K562 (cell line): ENCODE results near the gene NHS. TPM values are rescaled to one million over a fixed set of nuclear protein-coding genes. Genes with fewer than 3 reads are reported as not detected.
A peak's percentile ranks its signal among the peaks of the same experiment; 100 is the strongest.

Experiments used
- ATAC-seq: fragments of 200-7000 bp; cut with Tn5 transposase; 3 replicates; pipeline ENCODE4 v1.9.1; 2020; ENCODE audit warnings: moderate library complexity
- BruUV-seq: library from RNA; stranded (reverse); fragments of 400-500 nt; replicated peaks from 2 replicates; lab custom pipeline; 2021; lab: Mats Ljungman, UMichigan
- CTCF ChIA-PET: fragments of 300-600 bp; formaldehyde crosslinking; extraction: SDS; loops from one replicate; lab custom pipeline; 2021; ENCODE audit warnings: low intra/inter-chr PET ratio; lab: Yijun Ruan, JAX
- POLR2A ChIA-PET: fragments of 300-600, 350-650 bp; sonication (Branson Sonifier 250); formaldehyde crosslinking; extraction: SDS; loops from one replicate; lab custom pipeline; 2021; ENCODE audit warnings: antibody characterized with exemption, inconsistent platforms; lab: Yijun Ruan, JAX
- DNase-seq, 4 experiments: peaks; one replicate each; pipeline versions ENCODE4 v3.0.0 to v3.0.0-alpha.2; 2011 to 2018; ENCODE audit warnings: low spot score in 3 of 4, mixed read lengths in 3 of 4; ENCODE audit errors: extremely low read depth in 1 of 4
- FAIRE-seq: peaks from 2 replicates; lab custom pipeline; 2011; peaks lifted over from hg19 to GRCh38; lab: Jason Lieb, UNC
- H2AFZ ChIP-seq: 2 replicates; pipeline ENCODE4 v1.6.0; 2011; ENCODE audit warnings: low read depth, low read length, control low read depth, inconsistent platforms
- H3K27ac ChIP-seq: fragments of 200-600 bp; 3 replicates; pipeline ENCODE4 v1.8.0; 2011; ENCODE audit warnings: low read depth, mild to moderate bottlenecking, control low read depth, inconsistent platforms, low read length, moderate library complexity, mixed read lengths; ENCODE audit errors: extremely low read depth
- H3K27me3 ChIP-seq, 2 experiments: fragments of 300-600 bp in 1 of 2; 2 replicates in 1 of 2; 3 replicates in 1 of 2; pipeline versions ENCODE4 v1.6.0 to v1.8.0; 2011; ENCODE audit warnings: inconsistent platforms in 2 of 2, low read length in 2 of 2, mild to moderate bottlenecking in 1 of 2, mixed read lengths in 1 of 2, moderate library complexity in 1 of 2; ENCODE audit not compliant: control insufficient read depth in 2 of 2, insufficient read depth in 2 of 2
- H3K36me3 ChIP-seq: fragments of 300-600 bp; 3 replicates; pipeline ENCODE4 v1.8.0; 2011; ENCODE audit warnings: mild to moderate bottlenecking, low read length, inconsistent platforms; ENCODE audit not compliant: control insufficient read depth, insufficient read depth
- H3K4me1 ChIP-seq, 2 experiments: fragments of 200-600 bp in 1 of 2; replicated peaks in 1 of 2; 2 replicates in 1 of 2; 3 replicates in 1 of 2; pipeline versions ENCODE4 v1.5.1 to v1.8.0; 2011; ENCODE audit warnings: inconsistent platforms in 2 of 2, low read length in 2 of 2, mild to moderate bottlenecking in 1 of 2, mixed read lengths in 1 of 2, moderate library complexity in 1 of 2; ENCODE audit not compliant: control insufficient read depth in 2 of 2, insufficient read depth in 2 of 2
- H3K4me2 ChIP-seq: 2 replicates; pipeline ENCODE4 v1.6.1; 2011; ENCODE audit warnings: low read length, control low read depth, inconsistent platforms, mixed read lengths; ENCODE audit not compliant: insufficient read depth
- H3K4me3 ChIP-seq: fragments of 200-600 bp; sonication (generic), shearing (Covaris generic); 2 replicates; pipeline ENCODE4 v1.5.1; 2016; ENCODE audit warnings: control low read depth, inconsistent platforms
- H3K79me2 ChIP-seq: fragments of 200-600 bp; 3 replicates; pipeline ENCODE4 v1.8.0; 2011; ENCODE audit warnings: low read length, inconsistent platforms; ENCODE audit not compliant: control insufficient read depth, insufficient read depth
- H3K9ac ChIP-seq, 2 experiments: 2 replicates each; pipeline versions ENCODE4 v1.6.0 to v1.6.1; 2011; ENCODE audit warnings: low read depth in 2 of 2, low read length in 2 of 2, control low read depth in 1 of 2, inconsistent platforms in 1 of 2, mild to moderate bottlenecking in 1 of 2, mixed read lengths in 1 of 2; ENCODE audit not compliant: insufficient read depth in 1 of 2
- H3K9me1 ChIP-seq: one replicate; pipeline ENCODE4 v1.6.0; 2011; ENCODE audit warnings: inconsistent platforms, mild to moderate bottlenecking, low read length, moderate library complexity; ENCODE audit not compliant: control insufficient read depth, insufficient read depth
- H3K9me3 ChIP-seq: replicated peaks from 2 replicates; pipeline ENCODE4 v1.5.1; 2011; ENCODE audit warnings: low read depth, low read length, inconsistent platforms; ENCODE audit not compliant: control insufficient read depth, insufficient read depth
- H4K20me1 ChIP-seq: replicated peaks from 2 replicates; pipeline ENCODE4 v1.6.1; 2011; ENCODE audit warnings: low read length, inconsistent platforms, mixed read lengths; ENCODE audit not compliant: control insufficient read depth, insufficient read depth
- CBFA2T3 ChIP-seq: fragments of 450-650 bp; IDR thresholded peaks from 2 replicates; pipeline ENCODE4 v1.6.1; 2017
- NCOA6 ChIP-seq: fragments of 450-650 bp; IDR thresholded peaks from 2 replicates; pipeline ENCODE4 v1.6.1; 2017; ENCODE audit warnings: mild to moderate bottlenecking
- RUNX1 ChIP-seq: sonication (generic); IDR thresholded peaks from 2 replicates; pipeline ENCODE4 v1.6.1; 2016; ENCODE audit warnings: antibody characterized with exemption, low read depth
- SMARCB1 ChIP-seq: IDR thresholded peaks from 2 replicates; pipeline ENCODE4 v1.6.1; 2011; ENCODE audit warnings: improper control_type of control experiment, low read depth; ENCODE audit not compliant: insufficient read length
- in situ Hi-C: fragments of 300-500 bp; cut with MboI; formaldehyde crosslinking; loops from 4 replicates; pipeline ENCODE4 v1.15.0; 2018; ENCODE audit warnings: inconsistent platforms, mixed read lengths
- intact Hi-C: fragments of 100-400 bp; cut with micrococcal nuclease; formaldehyde crosslinking; loops from 2 replicates; pipeline ENCODE4 v1.14.2; 2022
- polyA plus RNA-seq, 8 experiments: library from polyadenylated mRNA; depleted of rRNA in 4 of 8; stranded (reverse) in 5 of 8; unstranded in 3 of 8; fragments of >200 nt; fragmentation: Nextera tagmentation in 2 of 8; fragmentation: Illumina TruSeq in 1 of 8; extraction: Ambion mirVana in 2 of 8; extraction: Trizol in 1 of 8; gene quantifications; 2 replicates each; pipeline versions ENCODE4 v1.2.1 to v1.2.3, GENCODE V29; 2011 to 2014; ENCODE audit warnings: inconsistent platforms in 1 of 8, missing spikeins in 1 of 8
- total RNA-seq, 7 experiments: library from RNA; depleted of rRNA in 6 of 7; stranded (reverse); fragments of >200 nt in 6 of 7; fragmentation: Illumina TruSeq in 2 of 7; extraction: Trizol in 2 of 7; gene quantifications; 2 replicates each; pipeline versions ENCODE4 v1.2.1 to v1.2.3, GENCODE V29; 2011 to 2021; ENCODE audit warnings: low replicate concordance in 1 of 7
- TF ChIP-seq, protein P1 (sequence below): sonication (generic); formaldehyde crosslinking; IDR thresholded peaks from 2 replicates; pipeline ENCODE4 v1.8.1; 2023; ENCODE audit warnings: mild to moderate bottlenecking, missing genetic modification reagents, moderate library complexity
- TF ChIP-seq, protein P2 (sequence below): IDR thresholded peaks from 2 replicates; pipeline ENCODE4 v1.6.1; 2016; ENCODE audit warnings: missing genetic modification characterization, missing compliant biosample characterization

The NHS gene
- total and polyA plus RNA-seq, 9 of the 15 experiments (the other 6 are each of a cell fraction or from before 2014, with no cell fraction given): 0.02 TPM; not detected in 8

DNA sequence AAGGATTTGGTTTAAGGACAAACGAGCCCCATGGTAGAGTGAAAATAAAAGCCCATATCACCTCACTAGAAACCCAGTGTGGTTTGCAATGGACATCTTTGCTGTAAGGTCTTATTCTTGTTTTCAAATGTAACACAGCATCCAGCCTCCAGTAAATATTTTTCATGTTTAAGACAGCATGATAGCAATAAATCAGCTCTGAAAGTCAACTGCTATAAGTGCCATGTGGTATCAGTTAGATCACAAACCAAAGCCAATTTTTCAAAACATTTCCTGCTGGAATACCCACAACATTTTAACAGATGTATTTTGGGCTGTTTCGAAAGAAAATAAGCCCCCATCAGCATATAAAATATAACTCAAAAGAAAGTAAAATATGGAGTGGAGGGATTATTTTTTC is 338.3 kb downstream of the NHS start (continued):
- TF ChIP-seq SMARCB1: no peak
- no peak for TF ChIP-seq CBFA2T3
- TF ChIP-seq, protein P1, sequence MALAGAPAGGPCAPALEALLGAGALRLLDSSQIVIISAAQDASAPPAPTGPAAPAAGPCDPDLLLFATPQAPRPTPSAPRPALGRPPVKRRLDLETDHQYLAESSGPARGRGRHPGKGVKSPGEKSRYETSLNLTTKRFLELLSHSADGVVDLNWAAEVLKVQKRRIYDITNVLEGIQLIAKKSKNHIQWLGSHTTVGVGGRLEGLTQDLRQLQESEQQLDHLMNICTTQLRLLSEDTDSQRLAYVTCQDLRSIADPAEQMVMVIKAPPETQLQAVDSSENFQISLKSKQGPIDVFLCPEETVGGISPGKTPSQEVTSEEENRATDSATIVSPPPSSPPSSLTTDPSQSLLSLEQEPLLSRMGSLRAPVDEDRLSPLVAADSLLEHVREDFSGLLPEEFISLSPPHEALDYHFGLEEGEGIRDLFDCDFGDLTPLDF (CRISPR knock-in tag): no peak
- TF ChIP-seq NCOA6: no peak

DNA sequence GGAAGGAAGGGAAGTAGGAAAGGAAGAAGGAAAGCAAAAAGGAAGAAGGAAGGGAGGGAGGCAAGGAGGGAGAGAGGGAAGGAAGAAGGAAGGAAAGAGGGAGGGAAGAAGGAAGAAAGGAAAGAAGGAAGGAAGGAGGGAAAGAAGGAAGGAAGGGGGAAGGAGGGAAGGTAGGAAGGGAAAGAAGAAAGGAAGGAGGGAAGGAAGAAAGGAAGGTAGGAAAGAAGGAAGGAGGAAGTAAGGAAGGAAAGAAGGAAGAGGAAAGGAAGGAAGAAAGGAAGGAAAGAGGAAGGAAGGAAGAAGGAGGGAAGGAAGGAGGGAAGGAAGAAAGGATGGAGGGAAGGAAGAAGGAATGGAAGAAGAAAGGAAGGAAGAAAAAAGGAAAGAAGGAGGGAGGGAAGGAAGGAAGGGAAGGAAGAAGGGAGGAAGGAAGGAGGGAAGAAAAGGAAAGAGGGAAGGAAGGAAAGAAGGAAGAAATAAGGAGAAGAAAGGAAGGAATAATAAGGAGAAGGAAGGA is 343.7 kb downstream of the NHS start:
- no peaks in the 10 kb centered on the region for H4K20me1 ChIP-seq
- H3K9me3 ChIP-seq: no peaks in the 10 kb centered on the region
- no peaks in the 10 kb centered on the region for H3K9me1 ChIP-seq
- no peak for DNase-seq
- H3K36me3 ChIP-seq: no peaks in the 10 kb centered on the region
- no peaks in the 10 kb centered on the region for H3K4me1 ChIP-seq
- ChIA-PET POLR2A (no interaction called here), CTCF (no interaction called here)
- H2AFZ ChIP-seq: no peak overlapping the region
- H3K9ac ChIP-seq: no peak overlapping the region
- in situ Hi-C loops (loop anchor here (10.0 kb wide), 1 partner anchor 1144 kb away; no protein-coding TSS in a partner anchor), intact Hi-C loops (no loop called here)
- no peak for TF ChIP-seq RUNX1
- TF ChIP-seq, protein P2, sequence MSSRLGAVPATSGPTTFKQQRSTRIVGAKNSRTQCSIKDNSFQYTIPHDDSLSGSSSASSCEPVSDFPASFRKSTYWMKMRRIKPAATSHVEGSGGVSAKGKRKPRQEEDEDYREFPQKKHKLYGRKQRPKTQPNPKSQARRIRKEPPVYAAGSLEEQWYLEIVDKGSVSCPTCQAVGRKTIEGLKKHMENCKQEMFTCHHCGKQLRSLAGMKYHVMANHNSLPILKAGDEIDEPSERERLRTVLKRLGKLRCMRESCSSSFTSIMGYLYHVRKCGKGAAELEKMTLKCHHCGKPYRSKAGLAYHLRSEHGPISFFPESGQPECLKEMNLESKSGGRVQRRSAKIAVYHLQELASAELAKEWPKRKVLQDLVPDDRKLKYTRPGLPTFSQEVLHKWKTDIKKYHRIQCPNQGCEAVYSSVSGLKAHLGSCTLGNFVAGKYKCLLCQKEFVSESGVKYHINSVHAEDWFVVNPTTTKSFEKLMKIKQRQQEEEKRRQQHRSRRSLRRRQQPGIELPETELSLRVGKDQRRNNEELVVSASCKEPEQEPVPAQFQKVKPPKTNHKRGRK: peak; percentile 91
- no peaks in the 10 kb centered on the region for H3K27me3 ChIP-seq
- ATAC-seq: no peak
- no peak overlapping the region for H3K4me3 ChIP-seq
- H3K4me2 ChIP-seq: no peak overlapping the region
- no peak for FAIRE-seq
- BruUV-seq: no TSS peak
- no peak overlapping the region for H3K27ac ChIP-seq
- H3K79me2 ChIP-seq: no peaks in the 10 kb centered on the region
